ENCODE results near the gene NAALAD2. TPM values are rescaled to one million over a fixed set of nuclear protein-coding genes. Genes with fewer than 3 reads are reported as not detected.

The NAALAD2 gene
- total RNA-seq, 1 experiment from 2014 or later, result 142 TPM

GRCh38 chr11:90218606-90219005, 84.1 kb downstream of the NAALAD2 start:
- H3K4me1 ChIP-seq, result peaks cover 21% of the 10 kb centered on the region

GRCh38 chr11:90219438-90219837, 85.0 kb downstream of the NAALAD2 start:
- Histone ChIP-seq H3K4me3 (ENCODE audit: low read depth, low read length) (no peak overlapping the region), H3K4me1 (peaks cover 28% of the 10 kb centered on the region), H3K27me3 (replicated peaks; ENCODE audit: control insufficient read depth, insufficient read depth, low read length) (no peaks in the 10 kb centered on the region), H3K9me3 (no peaks in the 10 kb centered on the region), H3K36me3 (ENCODE audit: control insufficient read depth, insufficient read depth, low read length) (0 out of 2 replicates have a peak, but pooled peaks cover 5% of the 10 kb centered on the region)
- Mint-ChIP-seq H3K4me1 (ENCODE audit: low read depth, unreplicated experiment) (peaks cover 30% of the 10 kb centered on the region), H3K36me3 (ENCODE audit: insufficient read depth, unreplicated experiment) (peaks cover 57% of the 10 kb centered on the region), H3K4me3 (ENCODE audit: unreplicated experiment) (no peak overlapping the region), H3K27me3 (ENCODE audit: insufficient read depth, unreplicated experiment) (no peaks in the 10 kb centered on the region), H3K27ac (ENCODE audit: unreplicated experiment) (no peak overlapping the region), H3K9me3 (ENCODE audit: unreplicated experiment) (no peaks in the 10 kb centered on the region)
- no TSS peak for BruUV-seq (replicated peaks)
- no peak for DNase-seq
- ChIA-PET CTCF (no interaction called here), POLR2A (interaction anchor here (0.5 kb wide), 1 partner anchor 416 kb away, joined by 3 read pairs; no protein-coding TSS in a partner anchor)
- no peak for TF ChIP-seq CTCF (IDR thresholded peaks at IDR 0.05; ENCODE audit: insufficient read depth in 1 of 2, low read depth in 1 of 2, low read length in 1 of 2, severe bottlenecking in 1 of 2, unreplicated experiment in 1 of 2)
- intact Hi-C loops (cut with micrococcal nuclease; ENCODE audit: unreplicated experiment), result no loop called here

More at GRCh38 chr11:90218606-90219005, 84.1 kb downstream of the NAALAD2 start:
- DNase-seq, result peak in 1 of 2 experiments; percentile 52
- intact Hi-C loops (cut with micrococcal nuclease; ENCODE audit: unreplicated experiment), result no loop called here
- CTCF ChIA-PET, result no interaction called here
- Histone ChIP-seq H3K27me3 (replicated peaks; ENCODE audit: control insufficient read depth, insufficient read depth, low read length) (no peaks in the 10 kb centered on the region), H3K4me3 (ENCODE audit: low read depth, low read length) (no peak overlapping the region), H3K36me3 (ENCODE audit: control insufficient read depth, insufficient read depth, low read length) (0 out of 2 replicates have a peak, but pooled peaks cover 5% of the 10 kb centered on the region), H3K9me3 (no peaks in the 10 kb centered on the region)
- Mint-ChIP-seq H3K36me3 (ENCODE audit: insufficient read depth, unreplicated experiment) (peaks cover 61% of the 10 kb centered on the region), H3K4me1 (ENCODE audit: low read depth, unreplicated experiment) (peaks cover 24% of the 10 kb centered on the region), H3K4me3 (ENCODE audit: unreplicated experiment) (no peak overlapping the region), H3K27ac (ENCODE audit: unreplicated experiment) (no peak overlapping the region), H3K27me3 (ENCODE audit: insufficient read depth, unreplicated experiment) (no peaks in the 10 kb centered on the region), H3K9me3 (ENCODE audit: unreplicated experiment) (no peaks in the 10 kb centered on the region)
- no TSS peak for BruUV-seq (replicated peaks)
- no peak for TF ChIP-seq CTCF (IDR thresholded peaks at IDR 0.05; ENCODE audit: insufficient read depth in 1 of 2, low read depth in 1 of 2, low read length in 1 of 2, severe bottlenecking in 1 of 2, unreplicated experiment in 1 of 2)
- POLR2A ChIA-PET, result no interaction called here

- Histone ChIP-seq H3K9me3 (no peaks in the 10 kb centered on the region), H3K4me1 (peaks cover 34% of the 10 kb centered on the region), H3K27me3 (replicated peaks; ENCODE audit: control insufficient read depth, insufficient read depth, low read length) (no peaks in the 10 kb centered on the region), H3K4me3 (ENCODE audit: low read depth, low read length) (peak overlapping the region; percentile 79), H3K36me3 (ENCODE audit: control insufficient read depth, insufficient read depth, low read length) (0 out of 2 replicates have a peak, but pooled peaks cover 5% of the 10 kb centered on the region)
- POLR2A ChIA-PET, result no interaction called here
- intact Hi-C loops (cut with micrococcal nuclease; ENCODE audit: unreplicated experiment), result loop anchor here (5.0 kb wide), 1 partner anchor 227 kb away; no protein-coding TSS in a partner anchor
- Mint-ChIP-seq H3K27ac (ENCODE audit: unreplicated experiment) (no peak overlapping the region), H3K9me3 (ENCODE audit: unreplicated experiment) (no peaks in the 10 kb centered on the region), H3K36me3 (ENCODE audit: insufficient read depth, unreplicated experiment) (peaks cover 57% of the 10 kb centered on the region), H3K4me1 (ENCODE audit: low read depth, unreplicated experiment) (peaks cover 36% of the 10 kb centered on the region), H3K4me3 (ENCODE audit: unreplicated experiment) (peak overlapping the region; percentile 98), H3K27me3 (ENCODE audit: insufficient read depth, unreplicated experiment) (no peaks in the 10 kb centered on the region)
- CTCF ChIA-PET, result no interaction called here
- no peak for DNase-seq
- no TSS peak for BruUV-seq (replicated peaks)
- no peak for TF ChIP-seq CTCF (IDR thresholded peaks at IDR 0.05; ENCODE audit: insufficient read depth in 1 of 2, low read depth in 1 of 2, low read length in 1 of 2, severe bottlenecking in 1 of 2, unreplicated experiment in 1 of 2)
These were observed 85.9 kb downstream of the NAALAD2 start for GRCh38 chr11:90220391-90220790.
